GM20431 (cell line): ENCODE data around the gene ADA.

Experiments
- in situ Hi-C: fragments of 300-500 bp; cut with MseI, MboI; formaldehyde crosslinking; loops from one replicate; pipeline ENCODE4 v1.15.0; 2020; ENCODE audit warnings: low sequenced_read_pairs; ENCODE audit not compliant: unreplicated experiment

ADA gene

DNA sequence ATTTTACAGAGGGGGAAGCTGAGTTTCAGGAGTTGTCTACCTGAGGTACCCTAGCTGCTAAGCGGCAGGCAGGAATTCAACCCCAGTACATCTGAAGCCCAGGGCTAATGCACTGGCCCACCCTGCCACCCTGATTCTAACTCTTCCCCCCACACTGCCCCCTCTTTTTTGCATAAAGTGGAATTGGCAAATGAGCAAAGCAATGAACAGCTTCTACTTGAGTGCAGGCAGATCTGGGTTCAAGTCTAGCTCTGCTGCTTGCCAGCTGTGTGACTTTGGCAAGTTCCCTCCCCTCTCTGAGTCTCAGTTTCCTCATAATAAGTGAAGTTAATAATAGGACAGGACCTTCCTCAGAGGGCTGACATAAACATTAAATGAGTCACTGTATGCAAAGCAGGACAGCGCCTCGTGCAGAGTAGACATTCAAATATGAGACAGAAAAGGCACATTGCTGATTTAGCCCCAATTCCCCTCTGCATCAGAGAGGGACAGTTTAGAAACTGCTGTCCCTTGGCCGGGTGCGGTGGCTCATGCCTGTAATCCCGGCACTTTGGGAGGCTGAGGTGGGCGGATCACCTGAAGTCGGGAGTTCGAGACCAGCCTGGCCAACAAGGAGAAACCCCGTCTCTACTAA, 4.7 kb downstream of the ADA start:
- in situ Hi-C loops = no loop called here

DNA sequence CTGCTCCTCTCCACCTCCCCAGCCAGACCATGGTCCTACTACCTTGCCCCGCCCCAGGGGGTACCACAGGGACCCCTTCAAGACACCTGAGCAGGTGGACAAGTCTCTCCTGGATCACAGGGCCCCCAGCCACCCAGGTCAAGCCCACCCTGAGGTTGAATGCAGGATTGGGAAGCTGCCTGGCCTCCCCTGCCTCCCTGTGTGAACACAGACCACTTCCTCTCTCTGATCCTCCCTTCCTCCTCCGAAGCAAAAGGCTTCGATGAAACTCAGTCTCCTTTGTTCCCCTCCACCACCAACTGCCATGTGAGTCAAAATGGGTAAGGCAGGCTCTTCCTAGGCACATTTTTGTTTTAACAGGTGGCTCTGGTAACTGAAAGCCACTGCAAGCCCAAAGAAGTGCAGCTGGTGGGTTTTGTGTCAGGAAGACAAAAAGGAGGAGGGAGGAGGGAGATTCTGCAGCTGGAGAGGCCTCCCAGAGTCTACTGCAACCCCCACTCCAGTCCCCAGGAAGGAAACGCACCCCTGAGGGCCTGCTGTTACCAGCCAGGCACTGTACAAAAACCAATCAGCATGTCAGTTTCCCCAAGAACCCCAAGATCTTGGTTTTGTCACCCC, 5.4 kb downstream of the ADA start:
- in situ Hi-C loops = no loop called here

DNA sequence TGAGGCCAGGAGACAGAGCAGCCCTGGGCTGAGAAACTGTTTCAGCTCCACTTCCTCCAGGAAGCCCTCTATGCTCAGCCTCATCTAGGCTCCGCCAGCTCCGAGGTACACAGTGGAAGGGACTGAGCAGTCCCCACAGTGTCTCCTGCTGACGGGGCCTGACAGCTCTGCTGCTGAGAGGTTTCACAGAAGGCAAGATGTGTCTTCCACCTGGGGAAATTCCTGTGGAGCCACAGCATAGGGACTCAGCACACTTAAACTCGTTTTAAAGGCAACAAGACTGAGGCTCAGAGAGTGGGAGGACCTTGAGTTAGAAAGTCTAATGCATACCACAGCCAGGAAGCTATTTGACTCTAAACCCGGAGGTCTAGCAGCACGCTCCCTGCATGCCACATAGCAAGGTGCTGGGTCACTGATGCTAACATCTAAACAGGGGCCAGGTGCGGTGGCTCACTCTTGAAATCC, 6.8 kb downstream of the ADA start:
- in situ Hi-C loops = no loop called here

DNA sequence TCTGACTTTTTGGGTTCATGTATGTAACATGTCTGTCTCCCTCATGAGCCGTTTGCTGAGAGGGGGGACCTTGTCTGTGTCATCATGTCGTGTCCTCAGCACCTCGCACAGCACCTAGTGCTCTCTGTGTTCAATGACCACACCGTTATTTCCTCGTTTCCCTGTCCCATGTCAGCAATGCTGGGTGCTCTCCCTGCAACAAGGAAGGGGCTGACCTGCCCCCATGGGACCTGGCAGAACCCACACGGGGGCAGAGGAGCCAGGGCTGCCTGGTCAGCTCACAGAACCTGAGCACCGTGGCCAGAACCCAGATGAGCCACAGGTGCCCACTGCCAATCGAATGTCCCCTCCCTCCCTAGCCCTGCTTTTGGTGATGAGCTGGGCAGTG, 7.3 kb downstream of the ADA start:
- in situ Hi-C loops = no loop called here

DNA sequence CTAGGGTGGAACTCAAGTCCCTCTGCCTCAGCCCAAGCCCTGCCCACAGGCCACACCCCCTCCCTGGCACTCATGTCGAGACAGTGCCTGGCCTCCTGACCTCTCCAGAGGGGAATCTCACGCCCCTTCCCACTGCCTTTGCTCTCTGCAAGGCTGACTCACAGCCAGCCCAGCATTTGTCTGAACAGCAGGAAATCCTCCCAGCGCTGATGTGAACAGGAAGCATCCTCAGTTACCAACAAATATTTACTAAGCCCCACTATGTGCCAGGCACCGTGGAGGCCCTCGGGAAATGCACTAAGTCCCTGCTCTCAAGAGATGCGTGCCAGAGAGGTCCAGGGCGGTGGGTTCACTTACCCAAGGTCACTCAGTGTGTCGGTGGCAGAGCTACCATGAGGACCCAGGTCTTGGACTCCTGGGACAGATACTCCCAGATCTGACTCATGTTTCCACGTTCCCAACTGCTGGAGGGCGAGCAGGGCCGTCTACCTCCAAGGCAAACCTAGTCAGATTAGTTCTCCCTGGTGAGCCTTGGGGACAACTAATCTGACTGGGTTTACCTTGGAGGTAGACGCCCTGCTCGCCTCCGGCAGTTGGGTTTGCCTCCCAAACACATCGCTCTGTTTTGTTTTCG, 7.8 kb downstream of the ADA start:
- in situ Hi-C loops = no loop called here

DNA sequence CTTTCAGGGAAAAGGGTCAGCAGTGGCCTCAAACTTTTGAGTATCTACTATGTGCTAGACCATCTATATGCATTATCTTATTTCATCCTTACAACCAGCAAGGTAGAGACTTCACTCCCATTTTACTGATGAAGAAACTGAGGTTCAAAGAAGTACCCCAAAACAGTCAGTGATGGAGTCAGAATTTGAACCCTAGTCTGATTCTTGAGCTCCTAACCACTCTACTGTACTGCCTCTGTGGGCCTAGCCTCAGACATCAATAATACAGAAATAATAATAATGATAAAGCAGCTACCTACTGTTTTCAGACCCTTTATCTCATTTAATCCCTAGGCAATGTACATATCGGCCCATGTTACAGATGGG, 8.4 kb downstream of the ADA start:
- in situ Hi-C loops = no loop called here

DNA sequence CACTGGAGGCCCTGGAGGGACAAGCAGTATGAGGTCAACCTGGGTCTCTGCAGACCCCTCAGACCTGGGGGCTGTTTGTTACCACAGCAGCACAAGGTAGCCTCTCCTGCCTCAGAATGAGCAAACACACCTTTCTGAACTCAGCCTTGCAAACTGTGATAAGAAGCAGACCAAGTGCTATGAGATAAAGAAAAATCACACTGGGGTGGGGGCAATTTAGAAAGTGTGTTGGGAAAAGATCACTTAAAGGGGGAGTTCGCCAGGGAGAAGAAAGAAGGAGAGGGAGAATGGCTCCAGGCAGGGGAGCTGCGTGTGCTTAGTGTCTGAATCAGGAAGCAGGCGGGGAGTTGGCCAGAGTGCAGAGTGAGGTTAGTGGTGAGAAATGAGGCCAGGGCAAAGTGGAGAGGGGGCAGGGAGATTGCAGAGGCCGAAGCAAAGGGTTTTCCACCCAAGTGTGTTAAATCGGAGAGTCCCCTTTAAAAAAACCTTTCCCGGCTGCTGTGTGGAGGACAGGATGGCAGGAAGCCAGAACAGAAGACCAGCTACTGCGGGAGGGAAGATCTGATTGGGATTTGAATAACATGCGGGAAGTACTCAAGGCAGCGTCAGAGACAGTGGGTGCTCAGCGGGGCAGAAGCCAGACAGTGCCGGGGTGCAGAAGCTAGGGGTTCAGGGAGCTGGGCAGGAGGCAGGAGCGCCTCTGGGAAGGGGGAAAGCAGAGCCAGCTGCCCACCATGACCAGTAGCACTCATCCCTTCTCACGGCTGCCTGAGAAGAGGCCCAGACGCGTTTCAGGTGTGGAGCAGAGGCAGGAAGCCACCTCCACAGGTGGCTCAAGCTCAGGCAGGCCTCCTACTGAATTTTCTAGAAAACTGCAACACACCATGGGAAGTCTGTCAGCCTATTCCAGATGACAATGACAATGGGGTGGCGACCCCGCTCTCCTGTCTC, 9.0 kb downstream of the ADA start:
- in situ Hi-C loops = no loop called here

DNA sequence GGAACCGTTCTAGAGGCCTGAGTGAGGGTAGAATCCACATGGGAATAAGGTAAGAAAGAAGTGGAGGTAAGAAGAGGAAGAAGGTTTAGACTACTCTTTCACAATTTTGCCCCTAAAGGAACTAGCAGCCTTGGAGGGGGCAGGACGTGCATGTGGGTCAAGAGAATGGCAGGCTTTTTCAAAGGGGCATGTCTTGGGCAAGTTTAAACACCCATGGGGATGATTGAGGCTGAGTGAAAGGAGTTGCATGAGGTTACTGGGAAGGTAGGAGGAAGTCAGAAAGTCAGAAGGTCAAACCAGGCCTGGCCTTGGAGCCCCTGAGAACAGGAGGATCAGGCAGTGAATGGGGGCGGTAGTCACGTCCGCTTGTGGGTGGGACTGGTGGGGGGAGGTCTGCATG, 10.2 kb downstream of the ADA start:
- in situ Hi-C loops = no loop called here

DNA sequence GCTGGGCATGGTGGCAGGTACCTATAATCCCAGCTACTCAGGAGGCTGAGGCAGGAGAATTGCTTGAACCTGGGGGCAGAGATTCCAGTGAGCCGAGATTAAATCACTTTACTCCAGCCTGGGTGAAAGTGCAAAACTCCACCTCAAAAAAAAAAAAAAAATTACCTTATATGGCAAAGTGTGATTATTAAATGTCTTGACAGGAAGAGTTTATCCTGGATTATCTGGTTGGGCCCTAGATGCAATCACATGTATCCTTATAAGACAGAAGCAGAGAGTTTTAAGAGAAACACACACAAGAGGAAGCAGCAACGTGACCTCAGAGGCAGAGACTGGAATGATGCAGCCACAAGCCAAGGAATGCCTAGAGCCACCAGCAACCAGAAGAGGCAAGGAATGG, 11.0 kb downstream of the ADA start:
- in situ Hi-C loops = no loop called here

DNA sequence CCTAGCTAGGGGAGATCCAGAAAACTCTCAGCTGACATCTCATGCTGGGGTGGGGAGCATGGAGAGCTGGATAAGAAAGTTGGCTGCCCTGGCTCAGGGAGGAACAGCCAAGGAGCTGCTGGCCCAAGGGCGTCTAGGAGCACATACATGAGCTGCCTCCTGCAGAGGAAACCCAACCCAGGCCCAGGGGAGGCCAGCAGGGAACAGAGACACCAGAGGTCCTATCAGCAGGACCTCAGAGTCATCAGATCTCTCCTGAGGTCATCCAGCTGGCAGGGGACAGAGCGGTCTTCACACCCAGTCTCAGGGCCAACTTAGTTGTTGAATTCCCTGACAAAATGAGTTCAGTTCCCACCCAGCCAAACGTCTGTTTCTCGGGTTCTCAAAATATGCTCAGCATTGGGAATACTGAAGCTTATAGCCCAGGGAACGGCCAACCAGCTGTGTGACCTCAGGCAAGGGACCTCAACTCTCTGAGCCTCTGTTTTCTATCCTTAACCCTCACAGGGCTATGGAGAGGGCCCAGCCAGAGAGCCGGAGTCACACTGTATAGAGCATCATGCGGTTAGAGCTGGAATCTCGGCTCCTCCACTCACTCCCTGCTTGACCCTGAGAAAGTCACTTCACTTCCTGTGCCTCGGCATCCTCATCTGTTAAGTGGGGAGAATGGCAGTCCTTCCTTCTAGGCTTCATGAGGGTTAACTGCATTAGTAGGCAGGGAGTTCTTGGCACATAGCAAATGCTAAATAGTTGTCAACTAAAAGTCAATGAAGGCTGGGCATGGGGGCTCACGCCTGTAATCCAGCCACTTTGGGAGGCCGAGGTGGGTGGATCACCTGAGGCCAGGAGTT, 13.8 kb downstream of the ADA start:
- in situ Hi-C loops = no loop called here

DNA sequence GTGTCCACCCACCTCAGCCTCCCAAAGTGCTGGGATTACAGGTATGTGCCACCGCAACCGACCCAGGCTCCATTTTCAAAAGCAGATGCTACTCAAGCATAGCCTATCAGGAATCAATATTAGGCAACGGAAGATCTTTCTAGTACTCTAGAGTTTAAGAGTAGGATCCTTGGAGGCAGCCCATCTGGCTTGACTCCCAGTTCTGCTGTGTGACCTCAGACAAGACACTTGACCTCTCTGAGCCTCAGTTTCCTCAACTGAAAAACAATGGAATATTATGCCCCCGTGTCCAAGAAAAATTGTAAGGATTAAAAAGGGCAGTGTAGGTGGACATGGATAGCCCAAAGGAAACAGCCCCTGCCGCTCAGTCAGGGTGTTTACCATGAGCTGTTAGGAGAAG, 14.5 kb downstream of the ADA start:
- in situ Hi-C loops = no loop called here

DNA sequence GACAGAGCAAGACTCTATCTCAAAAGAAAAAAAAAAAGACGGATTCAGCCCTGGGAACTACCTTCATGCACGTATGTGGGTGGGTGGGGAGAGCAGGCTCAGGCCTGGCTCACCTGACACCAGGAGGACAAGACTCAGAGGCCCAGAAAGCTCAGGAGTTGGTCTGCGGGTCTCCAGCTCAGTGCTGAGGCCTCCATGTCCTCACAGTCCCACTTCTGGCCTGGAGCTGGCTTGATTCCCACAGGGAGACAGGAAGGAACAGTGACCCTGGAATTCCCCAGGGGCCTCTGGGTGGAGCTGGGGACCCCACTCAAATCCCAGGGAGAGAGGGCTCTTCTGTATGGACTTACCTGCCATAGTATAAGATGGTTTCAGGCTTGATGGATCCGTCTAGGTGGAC, 15.6 kb downstream of the ADA start:
- in situ Hi-C loops = no loop called here

DNA sequence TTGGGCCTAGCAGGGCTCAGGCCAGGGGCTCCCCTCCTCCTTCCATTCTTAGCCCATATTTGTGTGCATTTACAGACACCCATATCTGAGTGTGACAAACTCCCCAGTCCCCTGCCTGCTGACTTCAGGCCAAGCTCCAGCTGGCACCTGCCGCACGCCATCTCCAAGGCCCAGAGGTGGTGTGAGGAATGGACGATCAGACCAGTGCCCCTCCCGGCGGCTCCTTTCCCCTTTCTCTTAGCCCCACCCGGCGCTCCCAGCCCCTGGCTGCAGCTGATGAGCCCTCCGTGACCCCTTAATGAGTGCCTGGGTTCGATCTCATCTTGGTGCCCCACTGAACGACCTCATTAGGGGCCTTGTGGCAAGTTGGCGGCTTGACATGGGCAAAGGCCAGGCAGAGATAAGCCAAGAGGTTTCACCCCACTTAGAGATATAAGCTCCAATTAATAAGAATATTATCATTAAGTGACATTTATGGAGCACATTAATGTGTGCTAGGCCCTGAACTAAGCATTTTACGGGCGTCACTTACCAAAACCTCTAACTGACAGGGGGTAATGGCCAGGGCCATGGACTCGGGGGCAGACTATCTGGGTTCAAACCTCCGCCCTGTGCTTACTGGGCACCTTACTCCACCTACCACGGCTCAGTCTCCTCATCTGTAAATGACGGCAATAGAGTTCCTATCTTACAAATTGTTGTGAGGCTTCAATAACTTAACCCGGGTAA, 17.5 kb downstream of the ADA start:
- in situ Hi-C loops = no loop called here

DNA sequence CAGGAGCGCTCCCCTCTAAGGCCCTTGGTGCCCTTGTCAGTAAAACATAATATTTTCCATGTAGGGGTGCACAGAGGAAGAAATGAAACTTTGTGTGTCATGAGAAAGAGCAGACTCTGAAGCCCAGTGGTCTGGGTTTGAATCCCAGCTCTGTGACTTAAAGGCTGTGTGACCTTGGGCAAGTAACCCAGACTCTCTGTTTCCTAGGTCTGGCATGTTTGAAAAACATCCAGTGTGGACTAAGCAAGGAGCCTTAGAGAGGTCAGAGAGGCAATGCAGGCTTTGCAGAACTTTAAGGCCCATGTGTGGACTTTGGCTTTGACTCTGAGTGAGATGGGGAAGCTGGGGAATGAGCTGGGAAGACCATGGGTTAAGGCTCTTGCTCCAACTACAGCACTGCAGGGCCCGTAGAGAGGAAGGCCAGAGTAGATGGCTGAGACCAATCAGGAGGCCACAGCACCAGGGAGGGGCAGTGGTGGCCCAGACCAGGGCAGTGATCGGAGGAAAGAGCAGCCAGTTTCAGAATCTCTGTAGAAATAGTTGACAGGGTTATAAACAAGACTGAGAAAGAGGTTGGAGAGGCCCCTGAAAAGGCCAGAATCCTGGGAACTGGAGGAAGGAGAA, 18.2 kb downstream of the ADA start:
- in situ Hi-C loops = no loop called here

DNA sequence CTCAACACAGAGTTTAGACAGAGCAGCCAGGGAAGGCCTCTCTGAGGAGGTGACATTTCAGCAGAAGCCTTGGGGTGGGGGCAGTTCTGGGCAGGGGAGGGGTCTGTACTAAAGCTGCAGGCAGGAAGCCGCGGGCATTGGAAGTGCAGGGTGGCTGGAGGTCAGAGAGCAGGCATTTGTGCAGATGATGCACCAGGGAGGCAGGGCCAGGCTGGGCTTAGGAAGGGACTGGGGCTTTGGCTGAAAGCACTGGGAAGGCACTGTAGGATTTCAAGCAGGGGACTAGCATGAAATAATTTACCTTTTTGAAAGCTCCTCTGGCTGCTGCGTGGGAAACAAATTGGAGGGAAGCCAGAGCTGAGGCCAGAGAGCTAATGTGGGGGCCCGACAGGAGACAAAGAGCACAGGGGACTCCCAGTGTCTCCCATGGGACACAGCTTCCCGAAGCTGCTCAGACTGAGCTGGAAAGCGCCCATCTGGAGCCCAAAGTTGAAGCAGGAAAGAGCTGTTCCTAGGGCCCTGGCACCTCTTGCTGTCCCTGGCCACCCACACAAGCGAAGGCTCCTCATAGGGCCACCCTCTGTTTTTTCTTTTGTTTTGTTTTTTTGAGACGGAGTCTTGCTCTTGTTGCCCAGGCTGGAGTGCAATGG, 19.3 kb downstream of the ADA start:
- in situ Hi-C loops = no loop called here

DNA sequence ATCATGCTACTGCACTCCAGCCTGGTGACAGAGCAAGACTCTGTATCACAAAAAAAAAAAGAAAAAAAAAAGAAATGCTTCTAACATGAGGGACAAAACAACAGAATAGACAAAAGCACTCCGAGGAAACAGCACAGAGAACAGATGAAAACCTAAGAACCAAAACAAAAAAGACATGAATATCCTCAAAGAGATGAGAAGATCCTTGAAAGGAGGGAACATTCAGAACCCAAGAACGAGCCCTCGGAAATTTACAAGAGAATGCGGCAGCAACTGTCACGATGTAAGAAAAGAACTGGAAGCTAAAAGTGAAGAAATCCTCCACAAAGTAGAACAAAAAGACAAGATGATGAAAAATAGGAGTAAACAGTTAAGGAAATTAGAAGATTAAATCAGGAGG, 21.2 kb downstream of the ADA start:
- in situ Hi-C loops = no loop called here

DNA sequence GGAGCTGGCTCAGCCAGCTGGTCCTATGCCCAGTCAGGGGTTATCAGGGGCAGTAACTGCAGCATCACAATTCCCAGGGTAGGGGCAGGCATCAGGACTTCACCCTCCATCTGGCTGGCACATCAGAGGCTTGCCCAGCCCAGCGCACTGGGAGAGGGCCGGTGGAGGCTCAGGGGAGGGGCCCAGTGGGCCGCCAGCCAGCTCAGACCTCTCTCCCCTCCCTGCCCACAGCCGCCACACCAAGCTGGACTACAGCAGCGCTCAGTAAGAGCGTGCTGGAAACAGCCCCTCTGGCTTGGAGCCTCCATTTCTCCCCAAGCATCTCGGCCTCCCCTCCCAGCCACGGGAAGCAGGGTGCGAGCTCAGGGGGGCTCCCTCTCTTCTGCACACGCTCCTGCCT, 22.0 kb downstream of the ADA start:
- in situ Hi-C loops = no loop called here

DNA sequence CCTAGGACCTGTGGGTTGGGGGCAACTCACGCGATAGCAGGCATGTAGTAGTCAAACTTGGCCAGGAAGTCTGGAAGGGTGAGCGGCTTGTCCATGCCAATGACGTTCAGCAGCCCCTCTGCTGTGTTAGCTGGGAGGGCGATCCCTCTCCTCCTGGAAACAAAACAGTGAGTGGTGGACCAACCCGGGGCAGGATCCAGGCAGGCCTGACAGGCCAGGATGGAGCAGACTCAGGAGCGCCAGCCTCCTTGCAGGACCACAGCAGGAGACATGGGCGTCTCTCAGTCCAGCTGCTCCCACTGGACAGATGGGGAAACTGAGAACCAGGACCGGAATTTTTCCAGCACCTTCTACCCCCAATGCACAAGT, 22.5 kb downstream of the ADA start:
- in situ Hi-C loops = no loop called here
